ENCODE measurements around the gene CYP2E1. TPM values are rescaled to one million over a fixed set of nuclear protein-coding genes. Genes with fewer than 3 reads are reported as not detected.

The CYP2E1 gene
- total RNA-seq, 1 experiment from 2014 or later = 1.0 TPM

DNA sequence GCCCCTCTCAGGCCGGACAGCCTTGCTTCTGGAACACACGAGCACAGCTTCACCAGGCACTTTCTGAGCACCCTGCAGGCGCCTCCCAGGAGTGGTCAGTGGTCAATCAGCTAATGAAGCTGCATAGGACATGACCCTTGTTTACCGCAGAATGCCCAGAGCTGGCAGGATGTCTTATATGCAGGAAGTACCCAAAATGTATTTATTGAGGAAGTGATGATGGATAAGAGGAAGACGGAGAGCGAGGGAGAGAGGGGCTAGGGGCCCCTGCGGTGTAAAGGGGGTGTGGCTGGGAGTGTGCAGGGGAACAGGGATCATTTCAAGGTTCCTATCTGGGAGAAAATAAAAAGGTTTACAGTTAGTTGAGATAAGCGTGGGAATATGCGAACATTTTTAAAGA, 3.3 kb downstream of the CYP2E1 start (continued):
- no peak for TF ChIP-seq ZNF317 (CRISPR knock-in tag; IDR thresholded peaks at IDR 0.05; ENCODE audit: borderline replicate concordance, low read depth)
- no peak for TF ChIP-seq TEAD4 (CRISPR knock-in tag; IDR thresholded peaks at IDR 0.05)

DNA sequence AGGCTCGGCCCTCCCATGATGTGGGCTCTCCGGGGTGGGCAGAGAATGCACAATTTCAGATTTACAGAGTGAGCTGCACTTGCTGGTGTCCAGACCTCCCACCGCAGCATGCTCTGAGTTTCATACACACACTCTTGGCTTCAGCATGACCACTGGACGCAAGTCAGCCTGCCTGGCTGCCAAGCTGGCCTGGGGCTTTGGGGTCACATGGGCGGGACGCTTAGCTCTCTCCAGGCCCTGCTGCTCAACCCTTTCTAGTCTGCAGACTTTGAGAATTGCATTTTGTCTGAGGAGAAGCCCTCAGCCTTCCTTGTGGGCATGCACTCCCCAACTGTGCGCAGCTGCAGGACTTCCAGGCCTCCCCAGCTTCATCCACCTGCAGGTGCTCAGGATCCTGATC, 5.7 kb downstream of the CYP2E1 start:
- TF ChIP-seq TEAD1 (CRISPR knock-in tag; IDR thresholded peaks at IDR 0.05) (no peak), CBFB (CRISPR knock-in tag; IDR thresholded peaks at IDR 0.05; ENCODE audit: low read depth) (no peak), ZNF121 (CRISPR knock-in tag; IDR thresholded peaks at IDR 0.05) (no peak), FOXK1 (CRISPR knock-in tag; IDR thresholded peaks at IDR 0.05) (no peak), NFE2L1 (CRISPR knock-in tag; IDR thresholded peaks at IDR 0.05) (no peak), HMGA2 (CRISPR knock-in tag; IDR thresholded peaks at IDR 0.05) (no peak), ELF4 (CRISPR knock-in tag; IDR thresholded peaks at IDR 0.05; ENCODE audit: low read depth) (no peak), FOXP1 (CRISPR knock-in tag; IDR thresholded peaks at IDR 0.05; ENCODE audit: borderline replicate concordance) (no peak), GABPB1 (CRISPR knock-in tag; IDR thresholded peaks at IDR 0.05) (no peak), GRHL2 (CRISPR knock-in tag; IDR thresholded peaks at IDR 0.05; ENCODE audit: insufficient replicate concordance, severe bottlenecking) (no peak), ZNF423 (CRISPR knock-in tag; IDR thresholded peaks at IDR 0.05) (no peak), NFATC4 (CRISPR knock-in tag; IDR thresholded peaks at IDR 0.05) (no peak), PRRX2 (CRISPR knock-in tag; IDR thresholded peaks at IDR 0.05) (no peak)
- TF ChIP-seq, protein P1, sequence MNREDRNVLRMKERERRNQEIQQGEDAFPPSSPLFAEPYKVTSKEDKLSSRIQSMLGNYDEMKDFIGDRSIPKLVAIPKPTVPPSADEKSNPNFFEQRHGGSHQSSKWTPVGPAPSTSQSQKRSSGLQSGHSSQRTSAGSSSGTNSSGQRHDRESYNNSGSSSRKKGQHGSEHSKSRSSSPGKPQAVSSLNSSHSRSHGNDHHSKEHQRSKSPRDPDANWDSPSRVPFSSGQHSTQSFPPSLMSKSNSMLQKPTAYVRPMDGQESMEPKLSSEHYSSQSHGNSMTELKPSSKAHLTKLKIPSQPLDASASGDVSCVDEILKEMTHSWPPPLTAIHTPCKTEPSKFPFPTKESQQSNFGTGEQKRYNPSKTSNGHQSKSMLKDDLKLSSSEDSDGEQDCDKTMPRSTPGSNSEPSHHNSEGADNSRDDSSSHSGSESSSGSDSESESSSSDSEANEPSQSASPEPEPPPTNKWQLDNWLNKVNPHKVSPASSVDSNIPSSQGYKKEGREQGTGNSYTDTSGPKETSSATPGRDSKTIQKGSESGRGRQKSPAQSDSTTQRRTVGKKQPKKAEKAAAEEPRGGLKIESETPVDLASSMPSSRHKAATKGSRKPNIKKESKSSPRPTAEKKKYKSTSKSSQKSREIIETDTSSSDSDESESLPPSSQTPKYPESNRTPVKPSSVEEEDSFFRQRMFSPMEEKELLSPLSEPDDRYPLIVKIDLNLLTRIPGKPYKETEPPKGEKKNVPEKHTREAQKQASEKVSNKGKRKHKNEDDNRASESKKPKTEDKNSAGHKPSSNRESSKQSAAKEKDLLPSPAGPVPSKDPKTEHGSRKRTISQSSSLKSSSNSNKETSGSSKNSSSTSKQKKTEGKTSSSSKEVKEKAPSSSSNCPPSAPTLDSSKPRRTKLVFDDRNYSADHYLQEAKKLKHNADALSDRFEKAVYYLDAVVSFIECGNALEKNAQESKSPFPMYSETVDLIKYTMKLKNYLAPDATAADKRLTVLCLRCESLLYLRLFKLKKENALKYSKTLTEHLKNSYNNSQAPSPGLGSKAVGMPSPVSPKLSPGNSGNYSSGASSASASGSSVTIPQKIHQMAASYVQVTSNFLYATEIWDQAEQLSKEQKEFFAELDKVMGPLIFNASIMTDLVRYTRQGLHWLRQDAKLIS (CRISPR knock-in tag; IDR thresholded peaks at IDR 0.05; ENCODE audit: borderline replicate concordance) = no peak
- TF ChIP-seq, protein P2, sequence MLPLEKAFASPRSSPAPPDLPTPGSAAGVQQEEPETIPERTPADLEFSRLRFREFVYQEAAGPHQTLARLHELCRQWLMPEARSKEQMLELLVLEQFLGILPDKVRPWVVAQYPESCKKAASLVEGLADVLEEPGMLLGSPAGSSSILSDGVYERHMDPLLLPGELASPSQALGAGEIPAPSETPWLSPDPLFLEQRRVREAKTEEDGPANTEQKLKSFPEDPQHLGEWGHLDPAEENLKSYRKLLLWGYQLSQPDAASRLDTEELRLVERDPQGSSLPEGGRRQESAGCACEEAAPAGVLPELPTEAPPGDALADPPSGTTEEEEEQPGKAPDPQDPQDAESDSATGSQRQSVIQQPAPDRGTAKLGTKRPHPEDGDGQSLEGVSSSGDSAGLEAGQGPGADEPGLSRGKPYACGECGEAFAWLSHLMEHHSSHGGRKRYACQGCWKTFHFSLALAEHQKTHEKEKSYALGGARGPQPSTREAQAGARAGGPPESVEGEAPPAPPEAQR (CRISPR knock-in tag; IDR thresholded peaks at IDR 0.05) = no peak
- TF ChIP-seq, protein P3, sequence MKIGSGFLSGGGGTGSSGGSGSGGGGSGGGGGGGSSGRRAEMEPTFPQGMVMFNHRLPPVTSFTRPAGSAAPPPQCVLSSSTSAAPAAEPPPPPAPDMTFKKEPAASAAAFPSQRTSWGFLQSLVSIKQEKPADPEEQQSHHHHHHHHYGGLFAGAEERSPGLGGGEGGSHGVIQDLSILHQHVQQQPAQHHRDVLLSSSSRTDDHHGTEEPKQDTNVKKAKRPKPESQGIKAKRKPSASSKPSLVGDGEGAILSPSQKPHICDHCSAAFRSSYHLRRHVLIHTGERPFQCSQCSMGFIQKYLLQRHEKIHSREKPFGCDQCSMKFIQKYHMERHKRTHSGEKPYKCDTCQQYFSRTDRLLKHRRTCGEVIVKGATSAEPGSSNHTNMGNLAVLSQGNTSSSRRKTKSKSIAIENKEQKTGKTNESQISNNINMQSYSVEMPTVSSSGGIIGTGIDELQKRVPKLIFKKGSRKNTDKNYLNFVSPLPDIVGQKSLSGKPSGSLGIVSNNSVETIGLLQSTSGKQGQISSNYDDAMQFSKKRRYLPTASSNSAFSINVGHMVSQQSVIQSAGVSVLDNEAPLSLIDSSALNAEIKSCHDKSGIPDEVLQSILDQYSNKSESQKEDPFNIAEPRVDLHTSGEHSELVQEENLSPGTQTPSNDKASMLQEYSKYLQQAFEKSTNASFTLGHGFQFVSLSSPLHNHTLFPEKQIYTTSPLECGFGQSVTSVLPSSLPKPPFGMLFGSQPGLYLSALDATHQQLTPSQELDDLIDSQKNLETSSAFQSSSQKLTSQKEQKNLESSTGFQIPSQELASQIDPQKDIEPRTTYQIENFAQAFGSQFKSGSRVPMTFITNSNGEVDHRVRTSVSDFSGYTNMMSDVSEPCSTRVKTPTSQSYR (CRISPR knock-in tag; IDR thresholded peaks at IDR 0.05) = no peak
- TF ChIP-seq, protein P4, sequence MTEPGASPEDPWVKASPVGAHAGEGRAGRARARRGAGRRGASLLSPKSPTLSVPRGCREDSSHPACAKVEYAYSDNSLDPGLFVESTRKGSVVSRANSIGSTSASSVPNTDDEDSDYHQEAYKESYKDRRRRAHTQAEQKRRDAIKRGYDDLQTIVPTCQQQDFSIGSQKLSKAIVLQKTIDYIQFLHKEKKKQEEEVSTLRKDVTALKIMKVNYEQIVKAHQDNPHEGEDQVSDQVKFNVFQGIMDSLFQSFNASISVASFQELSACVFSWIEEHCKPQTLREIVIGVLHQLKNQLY (CRISPR knock-in tag; IDR thresholded peaks at IDR 0.05) = no peak
- TF ChIP-seq, protein P5, sequence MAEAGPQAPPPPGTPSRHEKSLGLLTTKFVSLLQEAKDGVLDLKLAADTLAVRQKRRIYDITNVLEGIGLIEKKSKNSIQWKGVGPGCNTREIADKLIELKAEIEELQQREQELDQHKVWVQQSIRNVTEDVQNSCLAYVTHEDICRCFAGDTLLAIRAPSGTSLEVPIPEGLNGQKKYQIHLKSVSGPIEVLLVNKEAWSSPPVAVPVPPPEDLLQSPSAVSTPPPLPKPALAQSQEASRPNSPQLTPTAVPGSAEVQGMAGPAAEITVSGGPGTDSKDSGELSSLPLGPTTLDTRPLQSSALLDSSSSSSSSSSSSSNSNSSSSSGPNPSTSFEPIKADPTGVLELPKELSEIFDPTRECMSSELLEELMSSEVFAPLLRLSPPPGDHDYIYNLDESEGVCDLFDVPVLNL (CRISPR knock-in tag; IDR thresholded peaks at IDR 0.05; ENCODE audit: borderline replicate concordance, low read depth) = no peak
- TF ChIP-seq, protein P6, sequence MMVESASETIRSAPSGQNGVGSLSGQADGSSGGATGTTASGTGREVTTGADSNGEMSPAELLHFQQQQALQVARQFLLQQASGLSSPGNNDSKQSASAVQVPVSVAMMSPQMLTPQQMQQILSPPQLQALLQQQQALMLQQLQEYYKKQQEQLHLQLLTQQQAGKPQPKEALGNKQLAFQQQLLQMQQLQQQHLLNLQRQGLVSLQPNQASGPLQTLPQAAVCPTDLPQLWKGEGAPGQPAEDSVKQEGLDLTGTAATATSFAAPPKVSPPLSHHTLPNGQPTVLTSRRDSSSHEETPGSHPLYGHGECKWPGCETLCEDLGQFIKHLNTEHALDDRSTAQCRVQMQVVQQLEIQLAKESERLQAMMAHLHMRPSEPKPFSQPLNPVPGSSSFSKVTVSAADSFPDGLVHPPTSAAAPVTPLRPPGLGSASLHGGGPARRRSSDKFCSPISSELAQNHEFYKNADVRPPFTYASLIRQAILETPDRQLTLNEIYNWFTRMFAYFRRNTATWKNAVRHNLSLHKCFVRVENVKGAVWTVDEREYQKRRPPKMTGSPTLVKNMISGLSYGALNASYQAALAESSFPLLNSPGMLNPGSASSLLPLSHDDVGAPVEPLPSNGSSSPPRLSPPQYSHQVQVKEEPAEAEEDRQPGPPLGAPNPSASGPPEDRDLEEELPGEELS (CRISPR knock-in tag; IDR thresholded peaks at IDR 0.05) = no peak
- no peak overlapping the region for H3K27ac Mint-ChIP-seq
- no peak for ATAC-seq
- CTCF ChIA-PET = no interaction called here
- H3K27me3 Mint-ChIP-seq (ENCODE audit: low read depth) = peaks cover 9% of the 10 kb centered on the region
- H3K36me3 Mint-ChIP-seq = peaks cover 62% of the 10 kb centered on the region
- no peak overlapping the region for H3K4me3 Mint-ChIP-seq
- H3K4me1 Mint-ChIP-seq = no peaks in the 10 kb centered on the region
- no peak for DNase-seq (ENCODE audit: low spot score)
- POLR2A ChIA-PET = no interaction called here
- H3K9me3 Mint-ChIP-seq = peaks cover 68% of the 10 kb centered on the region

All from WTC11 (cell line).